SK-N-SH treated with all-trans-retinoic acid at 6 μM for 48 hours (cell line): ENCODE results near the gene TMEM138.

Source experiments
- ATAC-seq: fragments of 200-7000 bp; cut with Tn5 transposase; 3 replicates; pipeline ENCODE4 v1.9.1; 2020; ENCODE audit warnings: mild to moderate bottlenecking, moderate library complexity
- ARNTL ChIP-seq: fragments of 450-650 bp; formaldehyde crosslinking; IDR thresholded peaks from 2 replicates; pipeline ENCODE4 v1.5.0; 2020; ENCODE audit warnings: low read depth, mild to moderate bottlenecking, moderate library complexity, borderline replicate concordance
- BACH2 ChIP-seq: fragments of 250-450 bp; sonication (Bioruptor Pico); IDR thresholded peaks from 2 replicates; pipeline ENCODE4 v1.9.0; 2021; ENCODE audit warnings: mild to moderate bottlenecking, borderline replicate concordance
- CREB5 ChIP-seq: fragments of 250-450 bp; sonication (Bioruptor Pico); IDR thresholded peaks from 2 replicates; pipeline ENCODE4 v1.5.1; 2020; ENCODE audit warnings: low read depth, mild to moderate bottlenecking, moderate library complexity
- CSDC2 ChIP-seq: fragments of 250-450 bp; sonication (Bioruptor Pico); IDR thresholded peaks from 2 replicates; pipeline ENCODE4 v1.5.0; 2020; ENCODE audit warnings: mild to moderate bottlenecking, moderate library complexity
- CSRNP3 ChIP-seq: fragments of 250-450 bp; sonication (Bioruptor Pico); IDR thresholded peaks from 2 replicates; pipeline ENCODE4 v1.5.1; 2021; ENCODE audit warnings: mild to moderate bottlenecking, moderate library complexity
- ESRRG ChIP-seq: fragments of 250-450 bp; sonication (Bioruptor Pico); IDR thresholded peaks from 2 replicates; pipeline ENCODE4 v1.6.1; 2021; ENCODE audit warnings: mild to moderate bottlenecking
- GLIS3 ChIP-seq: fragments of 250-450 bp; sonication (Bioruptor Pico); IDR thresholded peaks from 2 replicates; pipeline ENCODE4 v1.5.0; 2020; ENCODE audit warnings: mild to moderate bottlenecking, moderate library complexity
- ISL1 ChIP-seq: fragments of 250-450 bp; sonication (Bioruptor Pico); IDR thresholded peaks from 2 replicates; pipeline ENCODE4 v2.1.2; 2022; ENCODE audit warnings: mild to moderate bottlenecking, moderate library complexity
- PATZ1 ChIP-seq: fragments of 250-450 bp; sonication (Bioruptor Pico); IDR thresholded peaks from 2 replicates; pipeline ENCODE4 v1.8.0; 2020; ENCODE audit warnings: mild to moderate bottlenecking, moderate library complexity, borderline replicate concordance
- POU6F1 ChIP-seq: fragments of 250-450 bp; sonication (Bioruptor Pico); IDR thresholded peaks from 2 replicates; pipeline ENCODE4 v1.8.0; 2021; ENCODE audit warnings: low read depth, mild to moderate bottlenecking, moderate library complexity, borderline replicate concordance
- PPARA ChIP-seq: fragments of 250-450 bp; sonication (Bioruptor Pico); IDR thresholded peaks from 2 replicates; pipeline ENCODE4 v1.5.0; 2020; ENCODE audit warnings: mild to moderate bottlenecking, borderline replicate concordance
- RARB ChIP-seq: fragments of 250-450 bp; sonication (Bioruptor Pico); IDR thresholded peaks from 2 replicates; pipeline ENCODE4 v1.8.0; 2021; ENCODE audit warnings: mild to moderate bottlenecking, moderate library complexity
- SNAI2 ChIP-seq: fragments of 250-450 bp; sonication (Bioruptor Pico); IDR thresholded peaks from 2 replicates; pipeline ENCODE4 v1.5.0; 2020; ENCODE audit warnings: mild to moderate bottlenecking, moderate library complexity
- TCF4 ChIP-seq: fragments of 250-450 bp; sonication (Bioruptor Pico); IDR thresholded peaks from 2 replicates; pipeline ENCODE4 v1.8.0; 2021; ENCODE audit warnings: mild to moderate bottlenecking, moderate library complexity, borderline replicate concordance
- TOX ChIP-seq: fragments of 250-450 bp; sonication (Bioruptor Pico); IDR thresholded peaks from 2 replicates; pipeline ENCODE4 v1.8.0; 2021; ENCODE audit warnings: mild to moderate bottlenecking, moderate library complexity, borderline replicate concordance
- TSHZ2 ChIP-seq: fragments of 250-450 bp; sonication (Bioruptor Pico); IDR thresholded peaks from 2 replicates; pipeline ENCODE4 v1.5.0; 2020; ENCODE audit warnings: mild to moderate bottlenecking, moderate library complexity
- ZC3H10 ChIP-seq: fragments of 250-450 bp; sonication (Bioruptor Pico); IDR thresholded peaks from 2 replicates; pipeline ENCODE4 v1.5.1; 2021; ENCODE audit warnings: mild to moderate bottlenecking, moderate library complexity
- ZFP3 ChIP-seq: fragments of 250-450 bp; sonication (Bioruptor Pico); IDR thresholded peaks from 2 replicates; pipeline ENCODE4 v1.5.0; 2020; ENCODE audit warnings: mild to moderate bottlenecking, moderate library complexity
- ZFP30 ChIP-seq: fragments of 450-650 bp; formaldehyde crosslinking; IDR thresholded peaks from 2 replicates; pipeline ENCODE4 v1.5.0; 2022; ENCODE audit warnings: mild to moderate bottlenecking, moderate library complexity
- ZNF565 ChIP-seq: fragments of 450-650 bp; formaldehyde crosslinking; conservative IDR thresholded peaks from 2 replicates; pipeline ENCODE4 v1.5.0; 2020; ENCODE audit warnings: low read depth, mild to moderate bottlenecking, moderate library complexity
- ZNF8 ChIP-seq: fragments of 450-650 bp; formaldehyde crosslinking; IDR thresholded peaks from 2 replicates; pipeline ENCODE4 v1.5.0; 2020; ENCODE audit warnings: mild to moderate bottlenecking, moderate library complexity

TMEM138 gene

GRCh38 chr11:61392981-61393595, 30.9 kb downstream of the TMEM138 start (continued):
- TF ChIP-seq POU6F1 (CRISPR knock-in tag) = no peak
- no peak for TF ChIP-seq TCF4 (CRISPR knock-in tag)
- no peak for TF ChIP-seq CSDC2 (CRISPR knock-in tag)

GRCh38 chr11:61401173-61401572, 39.0 kb downstream of the TMEM138 start:
- no peak for TF ChIP-seq ZFP3
- no peak for TF ChIP-seq BACH2 (CRISPR knock-in tag)
- TF ChIP-seq CSRNP3 (CRISPR knock-in tag) = no peak
- TF ChIP-seq ZNF565 (CRISPR knock-in tag) = no peak
- TF ChIP-seq ESRRG (CRISPR knock-in tag) = no peak
- TF ChIP-seq ISL1 (CRISPR knock-in tag) = no peak
- TF ChIP-seq TOX (CRISPR knock-in tag) = no peak
- no peak for TF ChIP-seq CSDC2 (CRISPR knock-in tag)
- no peak for TF ChIP-seq TSHZ2
- no peak for TF ChIP-seq SNAI2
- no peak for TF ChIP-seq ARNTL (CRISPR knock-in tag)
- no peak for TF ChIP-seq ZFP30 (CRISPR knock-in tag)
- no peak for TF ChIP-seq PPARA (CRISPR knock-in tag)
- TF ChIP-seq ZNF8 (CRISPR knock-in tag) = no peak
- no peak for TF ChIP-seq TCF4 (CRISPR knock-in tag)
- TF ChIP-seq POU6F1 (CRISPR knock-in tag) = no peak
- peak; percentile 29 for ATAC-seq

GRCh38 chr11:61401573-61401972, 39.4 kb downstream of the TMEM138 start:
- ATAC-seq = no peak

GRCh38 chr11:61403658-61404057, 41.5 kb downstream of the TMEM138 start:
- ATAC-seq = no peak
- TF ChIP-seq GLIS3 (CRISPR knock-in tag) (no peak), TOX (CRISPR knock-in tag) (no peak), TSHZ2 (no peak), ISL1 (CRISPR knock-in tag) (no peak), PATZ1 (no peak), SNAI2 (no peak), ZFP30 (CRISPR knock-in tag) (no peak), RARB (no peak), BACH2 (CRISPR knock-in tag) (no peak), ZC3H10 (CRISPR knock-in tag) (no peak), CREB5 (CRISPR knock-in tag) (no peak), CSDC2 (CRISPR knock-in tag) (no peak), TCF4 (CRISPR knock-in tag) (no peak)

More at GRCh38 chr11:61401573-61401972, 39.4 kb downstream of the TMEM138 start:
- no peak for TF ChIP-seq ZFP30 (CRISPR knock-in tag)
- no peak for TF ChIP-seq RARB
- TF ChIP-seq ZC3H10 (CRISPR knock-in tag) = no peak
- no peak for TF ChIP-seq BACH2 (CRISPR knock-in tag)
- TF ChIP-seq CSDC2 (CRISPR knock-in tag) = no peak
